ENCODE measurements around the gene SPTBN2. TPM values are rescaled to one million over a fixed set of nuclear protein-coding genes. Genes with fewer than 3 reads are reported as not detected.

Gene SPTBN2
- under 0.01 and 0.68 TPM in 2 replicates for total RNA-seq (2014; rRNA removed; shearing (Covaris generic))

GRCh38 chr11:66728693-66729385, at the start of gene SPTBN2:
SPTBN2 (minus strand) TSS chr11:66729216; CDS start chr11:66721240, 7,976 bp downstream.
- DNase-seq (ENCODE audit: low read depth): no peak

GRCh38 chr11:66768818-66769217, 39.8 kb upstream of the SPTBN2 start:
- no peak for DNase-seq (ENCODE audit: low read depth)

- no peak for DNase-seq (ENCODE audit: low read depth)
These were observed 39.1 kb upstream of the SPTBN2 start for GRCh38 chr11:66768088-66768521.

GRCh38 chr11:66767666-66768065, 38.6 kb upstream of the SPTBN2 start:
- no peak for DNase-seq (ENCODE audit: low read depth)

GRCh38 chr11:66766681-66767080, 37.7 kb upstream of the SPTBN2 start:
- DNase-seq (ENCODE audit: low read depth): no peak

- DNase-seq (ENCODE audit: low read depth): peak; percentile 44
These were observed 33.1 kb upstream of the SPTBN2 start for GRCh38 chr11:66762088-66762487.

- no peak for DNase-seq (ENCODE audit: low read depth)
These were observed 23.1 kb upstream of the SPTBN2 start for GRCh38 chr11:66752148-66752547.

- no peak for DNase-seq (ENCODE audit: low read depth)
These were observed 20.1 kb upstream of the SPTBN2 start for GRCh38 chr11:66749091-66749490.

- no peak for DNase-seq (ENCODE audit: low read depth)
These were observed 18.5 kb upstream of the SPTBN2 start for GRCh38 chr11:66747480-66747879.

GRCh38 chr11:66745356-66746235, 16.6 kb upstream of the SPTBN2 start:
- no peak for DNase-seq (ENCODE audit: low read depth)

GRCh38 chr11:66744485-66745355, 15.7 kb upstream of the SPTBN2 start:
- DNase-seq (ENCODE audit: low read depth): peak; percentile 69

GRCh38 chr11:66743271-66743968, 14.4 kb upstream of the SPTBN2 start:
- DNase-seq (ENCODE audit: low read depth): no peak

GRCh38 chr11:66741153-66741552, 12.1 kb upstream of the SPTBN2 start:
- no peak for DNase-seq (ENCODE audit: low read depth)

GRCh38 chr11:66739983-66740382, 11.0 kb upstream of the SPTBN2 start:
- no peak for DNase-seq (ENCODE audit: low read depth)

GRCh38 chr11:66734215-66734614, 5.2 kb upstream of the SPTBN2 start:
- DNase-seq (ENCODE audit: low read depth): no peak

GRCh38 chr11:66729447-66729846, 431 bp upstream of the SPTBN2 start:
- no peak for DNase-seq (ENCODE audit: low read depth)

GRCh38 chr11:66728038-66728692, 851 bp downstream of the SPTBN2 start:
- DNase-seq (ENCODE audit: low read depth): no peak

GRCh38 chr11:66727282-66728037, 1.6 kb downstream of the SPTBN2 start:
- peak; percentile 19 for DNase-seq (ENCODE audit: low read depth)

- DNase-seq (ENCODE audit: low read depth): no peak
These were observed 3.4 kb downstream of the SPTBN2 start for GRCh38 chr11:66725647-66726046.

- no peak for DNase-seq (ENCODE audit: low read depth)
These were observed 3.9 kb downstream of the SPTBN2 start for GRCh38 chr11:66725114-66725513.

All from RPMI7951 (cell line).